Measurements from ENCODE around the gene SMIM15.
"Not testable (repeated sequence)": the region's sequence is repeated elsewhere in the genome, so short reads cannot be mapped to it uniquely, and the experiment has no call there.

The SMIM15 gene

GRCh38 chr5:61162010-61162831, at the start of gene SMIM15:
Gene SMIM15 (minus strand): TSS chr5:61162468. CDS start chr5:61160171, 2,297 bp downstream.
- peak; percentile 94 for DNase-seq

- no peak for DNase-seq
Measured at GRCh38 chr5:61207884-61208283, 45.6 kb upstream of the SMIM15 start.

- DNase-seq = no peak
Measured at GRCh38 chr5:61205013-61205412, 42.7 kb upstream of the SMIM15 start.

GRCh38 chr5:61202213-61202612, 39.9 kb upstream of the SMIM15 start:
- no peak for DNase-seq

GRCh38 chr5:61200582-61201155, 38.4 kb upstream of the SMIM15 start:
- DNase-seq = peak; percentile 28

- DNase-seq = no peak
Measured at GRCh38 chr5:61198606-61199005, 36.3 kb upstream of the SMIM15 start.

- DNase-seq = not testable (repeated sequence)
Measured at GRCh38 chr5:61187826-61188225, 25.6 kb upstream of the SMIM15 start.

DNA sequence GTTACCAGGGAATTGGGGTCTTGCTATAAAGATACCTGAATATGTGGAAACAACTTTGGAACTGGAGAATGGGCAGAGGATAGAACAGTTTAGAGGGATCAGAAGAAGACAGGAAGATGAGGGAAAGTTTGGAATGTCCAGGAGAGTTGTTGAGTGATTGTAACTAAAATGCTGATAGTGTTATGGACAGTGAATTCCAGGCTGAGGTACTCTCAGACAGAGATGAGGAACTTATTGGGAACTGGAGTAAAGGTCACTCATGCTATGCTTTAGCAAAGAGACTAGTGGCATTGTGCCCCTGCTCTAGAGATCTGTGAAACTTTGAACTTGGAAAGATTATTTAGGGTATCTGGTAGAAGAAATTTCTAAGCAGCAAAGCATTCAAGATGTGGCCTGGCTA, 25.1 kb upstream of the SMIM15 start:
- DNase-seq = not testable (repeated sequence)

DNA sequence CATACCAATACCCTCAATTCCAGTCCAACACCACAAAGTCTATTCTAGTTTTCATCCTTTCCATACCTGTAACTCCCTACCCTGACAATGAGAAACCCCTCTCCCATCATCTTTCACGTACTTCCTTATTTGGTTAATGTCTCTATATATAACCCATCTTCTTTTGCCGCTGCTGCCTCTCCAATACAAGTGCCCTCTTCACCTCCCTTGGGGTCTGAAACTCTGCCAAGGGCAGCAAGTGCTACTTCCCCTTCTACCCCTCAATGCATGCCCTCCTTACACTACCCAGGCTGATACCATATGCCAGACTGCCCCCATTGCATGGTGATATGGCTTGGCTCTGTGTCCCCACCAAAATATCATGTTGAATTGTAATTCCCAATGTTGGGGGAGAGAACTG, 24.4 kb upstream of the SMIM15 start:
- no peak for DNase-seq

- DNase-seq = no peak
Measured at GRCh38 chr5:61184708-61185107, 22.4 kb upstream of the SMIM15 start.

DNA sequence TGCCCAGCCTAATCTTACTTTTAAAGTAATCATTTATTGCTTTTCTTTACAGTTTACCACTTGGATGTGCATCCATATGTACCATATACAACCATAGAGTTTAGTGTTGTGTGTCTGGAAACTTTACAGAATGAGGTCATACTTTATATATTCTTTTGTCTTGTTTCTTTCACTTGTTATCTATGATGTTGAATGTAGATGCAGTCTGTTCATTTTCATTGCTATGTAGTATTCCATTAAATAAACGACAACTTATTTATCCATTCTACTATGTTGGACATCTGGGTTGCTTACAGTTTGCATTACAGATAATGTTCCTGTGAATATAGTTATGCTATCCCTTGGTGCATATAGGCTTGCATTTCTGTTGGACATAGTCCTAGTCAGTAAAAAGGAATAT, 21.3 kb upstream of the SMIM15 start:
- no peak for DNase-seq

- DNase-seq = no peak
Measured at GRCh38 chr5:61182449-61182848, 20.2 kb upstream of the SMIM15 start.

DNA sequence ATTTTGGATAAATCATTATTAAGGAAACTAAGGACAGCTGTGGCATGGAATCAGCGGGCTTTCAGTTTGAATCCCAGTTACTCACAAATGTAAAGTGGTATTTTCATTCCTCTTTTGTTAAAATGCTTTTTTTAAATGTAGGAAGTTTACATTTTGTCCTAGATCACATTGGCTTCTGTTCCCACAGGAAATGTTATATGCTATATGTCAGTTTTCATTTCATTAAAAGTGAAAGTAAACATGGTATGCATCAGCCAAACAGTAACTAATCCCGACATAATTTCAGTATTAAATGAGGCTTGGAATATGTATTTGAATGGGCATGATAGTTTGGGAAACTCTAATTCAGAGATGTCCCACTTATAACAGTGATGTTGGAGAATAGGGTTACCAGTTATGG, 18.6 kb upstream of the SMIM15 start:
- no peak for DNase-seq

DNA sequence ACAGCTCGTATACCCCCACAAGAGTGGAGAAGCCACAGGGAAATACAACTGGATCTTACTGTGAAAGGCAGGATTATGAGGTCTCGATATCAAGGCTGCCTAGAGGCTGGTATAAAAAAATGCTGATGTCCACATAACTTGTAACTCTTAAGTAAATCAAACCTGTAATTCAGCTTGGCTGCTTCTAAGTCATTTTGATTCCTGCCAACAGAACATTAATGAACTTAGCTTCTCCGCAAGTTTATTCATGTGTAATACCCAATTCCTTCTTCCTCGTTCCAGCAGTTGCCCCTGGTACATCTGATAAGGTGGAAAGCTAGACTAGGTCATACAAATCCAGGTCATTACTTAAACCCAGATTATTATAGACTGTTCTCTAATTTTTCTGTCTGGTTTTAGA, 16.4 kb upstream of the SMIM15 start:
- no peak for DNase-seq

GRCh38 chr5:61177716-61178115, 15.4 kb upstream of the SMIM15 start:
- no peak for DNase-seq

DNA sequence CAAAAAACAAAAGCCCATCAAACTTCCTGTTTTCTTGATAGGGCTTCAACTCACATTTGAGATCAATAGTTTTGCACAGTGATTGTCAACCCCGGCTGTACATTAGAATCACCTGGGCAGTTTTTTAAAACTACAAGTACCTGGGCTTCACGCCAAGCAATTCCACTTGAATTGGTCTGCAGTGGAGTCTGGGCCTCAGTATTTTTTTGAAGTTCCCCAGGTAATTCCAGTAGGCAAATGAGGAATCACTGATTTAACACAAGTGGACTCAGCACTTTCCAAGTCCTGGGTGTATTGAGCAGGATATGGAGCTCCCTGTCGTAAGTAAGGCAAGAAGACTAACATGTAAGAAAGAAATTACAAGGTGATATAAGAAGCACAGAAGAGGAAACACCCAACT, 14.8 kb upstream of the SMIM15 start:
- DNase-seq = no peak

DNA sequence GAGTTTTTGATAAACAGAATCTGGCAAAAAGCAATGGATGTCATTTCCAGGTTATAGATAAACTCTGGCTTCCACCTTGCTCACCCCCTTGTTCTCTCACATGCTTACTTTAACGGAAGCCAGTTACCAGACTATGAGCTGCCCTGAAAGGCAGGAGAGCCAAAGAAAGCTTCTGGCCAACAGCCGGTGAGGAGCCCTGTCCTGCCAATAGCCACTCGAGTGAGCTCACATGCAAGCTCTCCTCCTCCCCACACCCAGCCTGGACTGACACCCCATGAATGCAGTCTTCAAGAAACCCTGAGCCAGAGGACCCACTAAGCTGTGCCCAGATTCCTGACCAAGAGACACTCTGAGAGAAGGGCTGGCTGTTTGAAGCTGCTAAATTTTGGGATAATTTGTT, 14.4 kb upstream of the SMIM15 start:
- DNase-seq = no peak

GRCh38 chr5:61171479-61171878, 9.2 kb upstream of the SMIM15 start:
- no peak for DNase-seq

GRCh38 chr5:61168951-61169350, 6.7 kb upstream of the SMIM15 start:
- no peak for DNase-seq

DNA sequence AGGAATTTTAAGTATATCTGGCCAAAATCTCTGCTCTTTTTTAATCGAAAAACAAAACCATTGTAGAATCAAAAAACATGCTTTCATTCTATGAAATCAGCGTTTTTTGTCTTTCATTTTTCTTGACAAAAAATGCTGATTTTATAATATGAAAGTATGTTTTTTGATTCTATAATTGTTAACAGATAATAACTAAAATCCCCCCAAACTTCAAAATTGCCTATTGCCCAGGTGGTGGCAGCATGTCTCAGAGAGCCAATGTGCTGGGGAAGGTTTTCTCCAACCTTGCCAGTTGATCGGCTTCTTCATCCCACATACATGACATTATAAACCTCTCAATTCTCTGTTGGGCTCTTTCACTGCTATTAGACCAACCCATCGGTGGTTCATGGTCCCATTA, 5.1 kb upstream of the SMIM15 start:
- DNase-seq = peak; percentile 12

- DNase-seq = no peak
Measured at GRCh38 chr5:61163905-61164304, 1.6 kb upstream of the SMIM15 start.

DNA sequence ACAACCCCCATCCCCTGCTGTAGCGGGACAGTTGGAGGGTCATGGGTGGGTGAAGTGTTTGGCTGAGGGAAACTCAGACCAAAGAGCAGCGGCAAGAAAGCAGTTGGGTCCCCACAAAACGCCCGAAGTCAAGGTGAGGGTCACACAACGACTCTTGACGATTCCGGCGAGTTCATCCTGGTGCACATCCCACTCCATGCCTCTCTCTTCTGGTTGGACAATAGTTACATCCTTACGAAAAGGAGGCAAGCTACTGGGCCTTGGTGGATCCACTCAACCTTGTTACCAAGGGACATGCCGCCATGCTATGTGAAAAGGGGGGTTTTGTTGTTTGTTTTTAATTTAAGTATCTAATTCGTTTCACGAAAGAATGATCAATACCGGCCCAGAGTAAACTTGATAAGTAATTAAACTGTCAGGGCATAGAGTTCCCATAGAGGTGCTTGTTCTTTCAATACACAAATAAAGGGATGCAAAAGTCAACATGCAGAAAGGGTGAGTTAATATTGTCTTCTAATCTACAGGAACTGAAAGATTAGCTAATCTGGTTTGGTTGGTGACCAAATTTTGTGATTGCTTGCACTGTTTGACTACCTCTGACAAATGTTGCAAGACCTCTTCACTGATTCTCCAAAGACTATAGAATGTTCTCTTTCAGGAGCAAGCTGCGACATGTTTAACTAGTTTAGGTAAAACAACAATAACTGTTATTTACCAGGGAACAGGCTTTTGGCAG, 732 bp upstream of the SMIM15 start:
- DNase-seq = peak; percentile 65

DNA sequence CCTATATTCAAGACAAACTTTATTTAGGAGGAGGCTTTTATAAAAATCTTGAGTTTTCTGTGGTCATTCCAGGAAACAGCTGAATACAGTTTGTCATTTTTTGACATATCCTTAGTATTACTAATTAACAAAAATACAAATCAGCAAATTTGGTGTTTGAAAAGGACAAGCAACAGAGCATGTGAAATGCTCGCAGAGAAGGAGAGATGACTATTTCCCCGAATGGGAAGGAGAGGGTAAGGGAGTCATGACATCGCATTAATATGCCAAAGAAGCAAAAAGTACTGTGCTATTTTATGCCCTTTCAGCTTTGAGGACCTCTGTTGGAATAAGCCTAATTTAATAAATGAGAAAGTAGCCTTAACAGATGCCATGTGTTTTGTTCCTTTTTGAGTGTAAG, 1.8 kb downstream of the SMIM15 start:
- DNase-seq = no peak

GRCh38 chr5:61159836-61160235, 2.4 kb downstream of the SMIM15 start:
- no peak for DNase-seq
